ENCODE measurements around the gene BCAS4. TPM values are rescaled to one million over a fixed set of nuclear protein-coding genes. Genes with fewer than 3 reads are reported as not detected.
"Not testable (repeated sequence)": the region's sequence is repeated elsewhere in the genome, so short reads cannot be mapped to it uniquely, and the experiment has no call there.

BCAS4 gene
- total RNA-seq, 2 donors from 2014 or later: 2.9 to 11.4 TPM

DNA sequence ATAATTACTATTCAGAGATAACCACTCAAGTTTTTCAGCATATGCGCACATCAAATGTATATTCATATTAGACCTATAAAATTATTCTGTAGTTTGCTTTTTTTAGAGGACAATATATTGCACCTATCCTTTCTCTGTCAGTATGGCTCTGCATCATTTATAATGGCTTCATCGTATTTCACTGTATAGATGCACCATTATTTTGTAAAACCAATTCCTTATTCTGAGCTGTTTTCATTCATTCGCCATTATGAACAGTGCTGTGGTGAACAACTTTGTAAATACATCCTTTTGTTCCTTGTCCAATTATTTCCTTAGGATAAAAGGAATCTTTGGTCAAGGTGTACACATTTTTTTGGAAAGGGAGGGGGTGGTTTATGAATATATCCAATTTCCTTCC is 29.2 kb upstream of the BCAS4 start:
- intact Hi-C loops (cut with DNase I): no loop called here
- Histone ChIP-seq H3K4me3 (no peak overlapping the region), H3K36me3 (no peaks in the 10 kb centered on the region), H3K9me3 (no peaks in the 10 kb centered on the region), H3K27ac (no peak overlapping the region), H3K4me1 (replicated peaks) (no peaks in the 10 kb centered on the region), H3K27me3 (replicated peaks; ENCODE audit: insufficient read depth) (no peaks in the 10 kb centered on the region)
- DNase-seq (ENCODE audit: low spot score): no peak
- TF ChIP-seq POLR2AphosphoS5 (IDR thresholded peaks at IDR 0.05) (no peak), POLR2A (IDR thresholded peaks at IDR 0.05) (no peak)
- TF ChIP-seq, protein P1, sequence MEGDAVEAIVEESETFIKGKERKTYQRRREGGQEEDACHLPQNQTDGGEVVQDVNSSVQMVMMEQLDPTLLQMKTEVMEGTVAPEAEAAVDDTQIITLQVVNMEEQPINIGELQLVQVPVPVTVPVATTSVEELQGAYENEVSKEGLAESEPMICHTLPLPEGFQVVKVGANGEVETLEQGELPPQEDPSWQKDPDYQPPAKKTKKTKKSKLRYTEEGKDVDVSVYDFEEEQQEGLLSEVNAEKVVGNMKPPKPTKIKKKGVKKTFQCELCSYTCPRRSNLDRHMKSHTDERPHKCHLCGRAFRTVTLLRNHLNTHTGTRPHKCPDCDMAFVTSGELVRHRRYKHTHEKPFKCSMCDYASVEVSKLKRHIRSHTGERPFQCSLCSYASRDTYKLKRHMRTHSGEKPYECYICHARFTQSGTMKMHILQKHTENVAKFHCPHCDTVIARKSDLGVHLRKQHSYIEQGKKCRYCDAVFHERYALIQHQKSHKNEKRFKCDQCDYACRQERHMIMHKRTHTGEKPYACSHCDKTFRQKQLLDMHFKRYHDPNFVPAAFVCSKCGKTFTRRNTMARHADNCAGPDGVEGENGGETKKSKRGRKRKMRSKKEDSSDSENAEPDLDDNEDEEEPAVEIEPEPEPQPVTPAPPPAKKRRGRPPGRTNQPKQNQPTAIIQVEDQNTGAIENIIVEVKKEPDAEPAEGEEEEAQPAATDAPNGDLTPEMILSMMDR (IDR thresholded peaks at IDR 0.05): no peak
- WGBS: 51% methylated on average over 3 of the region's 3 CpGs

DNA sequence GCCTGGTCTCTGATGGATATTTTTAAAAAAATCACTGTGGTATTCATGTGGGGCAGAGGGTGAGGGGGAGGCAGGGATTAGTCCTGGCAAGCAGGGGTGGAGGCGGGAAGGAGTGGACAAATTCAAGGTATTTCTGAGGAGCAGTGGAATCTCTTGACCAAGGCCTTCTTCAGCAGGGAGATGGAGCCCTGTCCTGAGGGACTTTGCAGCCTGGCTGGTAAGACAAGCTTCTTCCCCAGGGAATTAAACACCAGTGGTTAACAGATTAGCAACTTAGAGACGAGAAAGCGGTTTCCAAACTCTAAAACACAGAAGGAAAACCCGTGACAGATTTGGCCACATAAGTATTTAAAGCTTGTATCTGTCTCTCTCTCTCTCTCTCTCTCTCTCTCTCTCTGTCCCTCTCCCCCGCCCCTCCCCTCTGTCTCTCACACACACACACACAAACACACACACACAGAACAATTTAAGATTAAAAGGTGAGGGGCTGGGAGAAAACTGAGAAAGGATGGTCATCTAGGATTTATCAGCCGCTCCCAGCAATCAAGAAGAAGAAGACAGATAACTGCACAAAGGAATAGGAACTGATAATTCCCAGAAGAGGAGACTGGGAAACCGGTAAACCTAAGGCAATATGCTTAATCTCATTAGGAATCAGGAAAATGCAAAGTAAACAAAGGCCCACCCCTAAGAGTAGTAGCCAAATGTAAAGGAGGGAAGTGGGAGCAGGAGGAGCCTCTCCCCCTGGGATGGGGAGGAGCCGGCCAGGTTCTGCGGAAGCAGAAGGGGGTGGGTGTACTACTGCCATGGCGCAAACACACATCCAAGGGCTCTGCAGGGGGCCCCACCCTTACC is 27.7 kb upstream of the BCAS4 start:
- H3K36me3 ChIP-seq; DNase-seq (ENCODE audit: low spot score); H3K4me3 ChIP-seq; H3K4me1 ChIP-seq (replicated peaks); H3K27me3 ChIP-seq (replicated peaks; ENCODE audit: insufficient read depth); H3K9me3 ChIP-seq; intact Hi-C loops (cut with DNase I); H3K27ac ChIP-seq: not testable (repeated sequence)
- 70% methylated on average over 10 of the region's 10 CpGs for WGBS

DNA sequence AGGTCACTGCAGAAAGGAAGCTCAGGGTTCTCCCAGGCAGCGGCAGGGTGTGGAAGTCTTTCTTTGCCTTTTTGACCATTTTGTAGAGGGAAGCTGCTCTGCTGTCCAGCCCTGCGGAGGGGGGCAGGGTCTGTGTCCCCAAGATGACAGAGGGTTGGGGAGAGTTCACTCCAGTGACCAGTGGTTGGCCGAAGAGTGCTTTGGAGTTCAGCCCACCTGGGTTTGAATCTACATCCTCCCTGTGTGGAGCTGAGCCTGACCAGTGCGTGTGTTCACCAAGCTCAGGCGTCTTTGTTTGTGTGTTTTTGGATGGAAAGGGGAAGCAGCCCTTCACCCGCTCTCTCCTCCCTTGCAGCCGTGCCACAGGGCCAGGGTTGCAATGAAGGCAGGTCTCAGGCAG is 25.9 kb upstream of the BCAS4 start:
- H3K4me3 ChIP-seq; H3K27ac ChIP-seq; H3K36me3 ChIP-seq; intact Hi-C loops (cut with DNase I); H3K27me3 ChIP-seq (replicated peaks; ENCODE audit: insufficient read depth); H3K9me3 ChIP-seq; DNase-seq (ENCODE audit: low spot score); H3K4me1 ChIP-seq (replicated peaks): not testable (repeated sequence)
- 66% methylated on average over 7 of the region's 7 CpGs for WGBS

DNA sequence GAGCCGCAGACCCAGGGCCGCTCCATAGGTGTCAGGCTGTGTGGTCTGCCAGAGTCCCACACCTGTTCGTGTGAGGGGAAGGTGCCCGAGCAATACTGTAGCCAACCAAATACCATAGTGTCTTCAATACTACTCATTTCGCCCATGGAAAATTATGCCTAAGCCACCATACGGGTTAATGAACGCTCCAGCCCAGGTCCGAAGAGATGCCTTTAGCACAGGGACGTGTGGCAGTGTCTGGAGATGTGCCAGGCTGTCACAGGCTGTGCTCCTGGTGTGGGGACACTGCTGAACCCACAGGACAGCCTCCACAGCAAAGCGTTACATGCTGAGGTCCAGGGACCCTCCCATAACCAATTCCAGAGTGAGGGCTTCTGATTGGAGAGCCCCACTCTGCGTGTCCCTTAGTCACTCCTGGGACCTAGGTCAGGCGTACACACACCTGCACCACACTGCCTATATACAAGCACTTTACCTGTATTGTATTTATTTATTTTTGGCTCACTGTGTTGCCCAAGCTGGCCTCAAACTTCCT is 25.2 kb upstream of the BCAS4 start:
- DNase-seq (ENCODE audit: low spot score); H3K9me3 ChIP-seq; H3K27ac ChIP-seq; H3K27me3 ChIP-seq (replicated peaks; ENCODE audit: insufficient read depth); H3K4me3 ChIP-seq; intact Hi-C loops (cut with DNase I); H3K4me1 ChIP-seq (replicated peaks); H3K36me3 ChIP-seq: not testable (repeated sequence)
- WGBS: 79% methylated on average over 10 of the region's 12 CpGs

DNA sequence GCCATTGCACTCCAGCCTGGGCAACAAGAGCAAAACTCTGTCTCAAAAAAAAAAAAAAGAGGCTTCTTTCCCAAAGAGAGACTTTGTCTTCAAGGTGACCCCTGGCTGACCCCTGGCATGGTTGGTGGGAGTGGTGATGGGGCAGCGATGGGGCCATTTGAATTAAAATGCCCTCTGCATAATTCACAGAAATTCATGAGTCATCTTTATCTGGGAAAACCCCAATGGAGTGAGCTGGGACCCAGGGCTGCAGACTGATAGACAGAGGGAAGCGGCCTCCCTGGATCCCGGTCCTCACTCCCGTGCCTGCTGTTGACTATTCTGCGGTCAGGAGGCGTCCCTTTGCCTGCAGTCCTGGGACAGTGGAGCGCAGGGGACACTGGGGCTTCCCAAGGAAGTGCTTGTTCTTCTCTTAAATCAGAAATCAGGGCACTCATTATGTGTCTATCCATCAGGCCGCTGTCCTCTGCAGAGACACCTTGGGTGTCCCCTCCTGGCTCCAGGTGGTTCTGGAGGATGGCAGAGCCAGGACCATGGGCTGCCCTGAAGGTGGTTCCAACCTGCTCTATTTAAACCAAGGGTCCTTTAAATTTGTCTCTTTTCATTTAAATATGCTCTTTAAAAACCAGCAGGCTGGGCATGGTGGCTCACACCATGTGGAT is 23.3 kb upstream of the BCAS4 start:
- H3K4me1 ChIP-seq (replicated peaks); DNase-seq (ENCODE audit: low spot score); H3K27me3 ChIP-seq (replicated peaks; ENCODE audit: insufficient read depth); H3K36me3 ChIP-seq; H3K9me3 ChIP-seq; H3K4me3 ChIP-seq; intact Hi-C loops (cut with DNase I); H3K27ac ChIP-seq: not testable (repeated sequence)
- 86% methylated on average over 8 of the region's 8 CpGs for WGBS

DNA sequence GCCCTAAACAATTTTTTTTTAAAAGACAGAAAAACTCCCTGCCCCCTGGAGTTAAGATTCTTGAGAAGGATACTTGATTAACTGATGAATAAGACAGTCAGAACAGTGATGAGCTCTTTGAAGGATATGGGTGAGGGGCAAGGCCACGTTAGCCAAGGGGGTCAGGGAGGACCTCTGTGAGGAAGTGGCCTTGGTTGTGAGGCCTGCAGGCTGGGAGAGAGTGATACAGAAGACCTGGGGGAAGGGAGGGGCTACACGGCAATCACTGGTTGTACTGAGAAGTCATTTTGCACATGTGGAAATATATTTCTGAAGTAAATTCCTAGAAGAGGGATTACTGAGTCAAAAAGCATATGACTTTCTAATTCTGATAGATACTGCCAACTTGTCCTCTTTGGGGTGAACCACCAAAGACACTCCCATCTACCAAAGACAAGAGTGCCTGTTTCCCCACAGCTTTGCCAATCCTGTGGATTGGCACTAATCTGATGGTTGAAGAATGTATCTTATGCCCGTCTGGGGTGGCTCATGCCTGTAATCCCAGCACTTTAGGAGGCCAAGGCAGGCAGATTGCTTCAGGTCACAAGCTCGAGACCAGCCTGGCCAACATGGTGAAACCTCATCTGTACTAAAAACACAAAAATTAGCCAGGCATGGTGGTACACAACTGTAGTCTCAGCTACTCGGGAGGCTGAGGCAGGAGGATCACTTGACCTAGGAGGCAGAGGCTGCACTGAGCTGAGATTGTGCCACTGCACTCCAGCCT is 22.3 kb upstream of the BCAS4 start:
- TF ChIP-seq POLR2AphosphoS5 (IDR thresholded peaks at IDR 0.05): no peak
- TF ChIP-seq, protein P1 (IDR thresholded peaks at IDR 0.05): no peak
- no peak for DNase-seq (ENCODE audit: low spot score)
- Histone ChIP-seq H3K4me3 (no peak overlapping the region), H3K27ac (no peak overlapping the region), H3K36me3 (no peaks in the 10 kb centered on the region), H3K4me1 (replicated peaks) (no peaks in the 10 kb centered on the region), H3K27me3 (replicated peaks; ENCODE audit: insufficient read depth) (no peaks in the 10 kb centered on the region), H3K9me3 (no peaks in the 10 kb centered on the region)
- intact Hi-C loops (cut with DNase I): no loop called here
- WGBS: 85% methylated on average over 5 of the region's 5 CpGs

Measured in prostate gland (tissue), 2 donors.